ENCODE data around the gene TNFRSF4.

TNFRSF4 gene

DNA sequence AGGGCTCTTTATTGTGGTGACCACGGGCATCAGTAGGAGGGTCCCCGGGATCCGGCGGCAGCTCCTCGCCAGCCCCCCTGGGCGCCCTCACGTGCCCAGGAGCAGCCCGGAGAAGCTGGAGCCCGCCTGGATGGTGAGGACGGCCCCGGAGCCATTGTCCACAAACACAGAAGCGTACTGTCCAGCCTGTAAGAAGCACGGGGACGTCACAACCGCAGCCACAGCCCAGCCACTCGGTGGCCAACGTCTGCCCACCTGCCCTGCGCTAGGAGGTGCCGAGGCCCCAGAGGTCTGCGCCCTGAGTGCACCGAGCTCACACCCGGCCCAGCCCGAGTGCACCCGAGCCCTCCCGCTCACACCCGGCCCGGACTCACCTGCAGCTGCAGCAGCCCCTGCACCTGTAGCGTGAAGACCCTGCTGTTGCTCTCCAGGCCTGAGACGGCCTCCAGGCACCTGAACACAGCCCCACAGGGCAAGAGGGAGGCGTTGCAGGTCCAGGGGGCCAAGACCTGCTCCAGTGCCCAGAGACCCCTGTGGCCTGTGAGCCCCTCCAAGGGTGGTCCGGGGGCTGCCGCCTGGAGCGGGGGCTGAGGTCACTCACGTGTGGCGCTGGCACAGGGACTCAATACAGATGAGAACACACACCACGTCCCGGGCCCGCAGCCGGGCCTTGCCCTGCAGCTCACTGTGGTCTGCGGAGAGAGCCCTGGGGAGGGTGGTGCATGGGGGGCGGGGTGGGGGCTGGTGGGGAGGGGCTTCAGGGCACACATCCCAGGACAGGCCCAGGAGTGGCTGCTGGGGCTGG, 28.7 kb upstream of the TNFRSF4 start:
- no peak overlapping the region for H3K4me3 ChIP-seq (ENCODE audit: low read depth, low read length)
- CTCF ChIA-PET, result interaction anchor here (1.1 kb wide), 1 partner anchor 120 kb away, joined by 5 read pairs; no protein-coding TSS in a partner anchor
- DNase-seq (ENCODE audit: low read depth, low spot score), result no peak
- TF ChIP-seq, protein P1, sequence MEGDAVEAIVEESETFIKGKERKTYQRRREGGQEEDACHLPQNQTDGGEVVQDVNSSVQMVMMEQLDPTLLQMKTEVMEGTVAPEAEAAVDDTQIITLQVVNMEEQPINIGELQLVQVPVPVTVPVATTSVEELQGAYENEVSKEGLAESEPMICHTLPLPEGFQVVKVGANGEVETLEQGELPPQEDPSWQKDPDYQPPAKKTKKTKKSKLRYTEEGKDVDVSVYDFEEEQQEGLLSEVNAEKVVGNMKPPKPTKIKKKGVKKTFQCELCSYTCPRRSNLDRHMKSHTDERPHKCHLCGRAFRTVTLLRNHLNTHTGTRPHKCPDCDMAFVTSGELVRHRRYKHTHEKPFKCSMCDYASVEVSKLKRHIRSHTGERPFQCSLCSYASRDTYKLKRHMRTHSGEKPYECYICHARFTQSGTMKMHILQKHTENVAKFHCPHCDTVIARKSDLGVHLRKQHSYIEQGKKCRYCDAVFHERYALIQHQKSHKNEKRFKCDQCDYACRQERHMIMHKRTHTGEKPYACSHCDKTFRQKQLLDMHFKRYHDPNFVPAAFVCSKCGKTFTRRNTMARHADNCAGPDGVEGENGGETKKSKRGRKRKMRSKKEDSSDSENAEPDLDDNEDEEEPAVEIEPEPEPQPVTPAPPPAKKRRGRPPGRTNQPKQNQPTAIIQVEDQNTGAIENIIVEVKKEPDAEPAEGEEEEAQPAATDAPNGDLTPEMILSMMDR (IDR thresholded peaks at IDR 0.05; ENCODE audit: insufficient read depth, low read length, missing control alignments), result no peak
- POLR2A ChIA-PET, result no interaction called here

DNA sequence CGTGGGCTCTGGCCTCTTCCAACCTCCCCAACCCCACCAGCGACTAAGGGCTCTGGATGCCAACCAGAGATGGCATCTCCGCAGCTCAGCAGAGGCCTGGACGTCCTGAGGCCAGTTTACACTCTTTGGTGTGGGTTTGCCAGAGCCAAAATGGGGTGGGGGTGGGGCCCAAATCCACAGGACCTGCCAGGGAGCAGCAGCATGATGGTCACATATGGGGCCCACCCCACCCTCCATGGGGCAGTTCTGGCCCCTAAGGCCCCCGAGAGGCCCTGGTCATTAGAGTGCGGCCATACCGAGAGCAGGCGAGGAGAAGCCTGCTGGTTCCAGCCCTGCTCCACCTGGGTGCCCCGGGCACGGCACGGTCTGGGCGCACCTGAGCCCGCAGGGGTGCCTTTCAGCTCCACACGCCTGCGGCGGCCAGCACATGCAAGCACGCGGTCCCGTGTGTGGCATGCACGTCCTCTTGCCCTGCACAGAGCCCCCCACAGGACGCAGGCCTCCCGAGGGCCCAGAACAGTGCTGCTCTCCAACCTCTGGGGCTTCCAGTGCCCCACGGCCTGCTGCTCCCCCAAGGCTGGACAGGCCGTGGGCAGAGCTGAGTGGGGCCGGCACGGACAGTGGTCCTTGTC, 27.8 kb upstream of the TNFRSF4 start:
- TF ChIP-seq, protein P1 (IDR thresholded peaks at IDR 0.05; ENCODE audit: insufficient read depth, low read length, missing control alignments), result no peak
- no peak overlapping the region for H3K4me3 ChIP-seq (ENCODE audit: low read depth, low read length)
- POLR2A ChIA-PET, result interaction anchor here (0.6 kb wide), 3 partner anchors 11 to 95 kb away, joined by 3 to 5 read pairs (median 4); no protein-coding TSS in a partner anchor
- no peak for DNase-seq (ENCODE audit: low read depth, low spot score)
- CTCF ChIA-PET, result interaction anchor here (0.6 to 1.1 kb wide), 2 partner anchors 9 to 119 kb away, joined by 3 to 5 read pairs; no protein-coding TSS in a partner anchor

DNA sequence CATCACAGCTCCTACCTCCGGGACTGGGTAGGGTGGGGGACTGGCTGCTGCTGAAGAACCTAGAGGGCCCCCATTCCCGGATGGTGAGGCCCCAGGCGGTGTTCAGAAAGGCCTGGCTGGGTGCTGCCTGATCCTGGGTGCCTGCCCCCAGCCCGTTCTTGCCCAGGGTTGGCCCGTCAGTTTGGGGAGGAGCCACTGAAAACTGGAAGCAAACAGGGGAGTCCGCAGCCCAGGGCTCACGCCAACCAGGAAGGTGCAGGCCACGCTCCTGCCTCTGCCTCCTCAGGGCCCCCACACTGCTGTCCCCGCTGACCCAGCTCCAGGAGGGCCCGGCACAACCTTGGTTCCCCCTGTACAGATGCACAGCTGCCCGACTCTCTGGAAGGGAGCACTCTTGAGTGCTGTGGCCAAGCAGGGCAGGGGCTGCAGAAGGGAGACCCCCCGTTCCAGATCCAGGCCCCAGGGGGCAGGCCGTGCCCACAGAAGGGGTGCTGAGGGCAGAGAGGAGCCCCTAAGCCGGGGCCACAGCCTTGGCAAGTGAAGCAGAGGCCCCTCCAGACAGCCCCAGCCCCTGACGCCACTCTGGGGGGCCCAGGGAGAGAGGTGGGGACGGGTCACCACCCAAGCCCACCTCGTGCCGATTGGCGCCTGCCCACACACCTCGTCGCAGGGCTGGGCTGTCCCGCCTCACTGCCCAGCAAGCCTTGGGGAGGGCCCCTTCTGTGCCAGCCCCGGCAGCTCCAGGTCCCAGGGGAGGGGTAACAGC, 27.1 kb upstream of the TNFRSF4 start:
- TF ChIP-seq, protein P1 (IDR thresholded peaks at IDR 0.05; ENCODE audit: insufficient read depth, low read length, missing control alignments), result no peak
- POLR2A ChIA-PET, result interaction anchor here (0.6 kb wide), 3 partner anchors 10 to 94 kb away, joined by 3 to 5 read pairs (median 4); no protein-coding TSS in a partner anchor
- DNase-seq (ENCODE audit: low read depth, low spot score), result no peak
- no peak overlapping the region for H3K4me3 ChIP-seq (ENCODE audit: low read depth, low read length)
- CTCF ChIA-PET, result interaction anchor here (0.6 kb wide), 1 partner anchor 9 kb away, joined by 3 read pairs; no protein-coding TSS in a partner anchor

DNA sequence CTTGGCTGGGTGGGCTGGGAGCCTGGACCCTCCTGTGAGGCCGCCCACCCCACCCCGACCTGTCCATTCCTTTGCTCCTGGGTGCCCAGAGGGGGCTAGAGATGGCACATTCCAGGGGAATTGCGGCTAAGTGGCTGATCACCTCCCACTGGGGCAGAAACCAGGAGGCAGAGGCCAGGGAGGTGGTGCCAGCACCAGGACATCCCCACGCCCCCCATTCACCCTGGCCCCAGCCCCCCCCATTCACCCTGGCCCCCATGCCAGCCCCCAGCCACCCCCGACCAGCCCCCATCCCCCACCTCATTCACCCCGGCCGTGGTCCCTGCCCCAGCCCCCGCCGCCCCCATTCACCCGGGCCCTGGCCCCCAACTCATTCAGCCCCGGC, 26.4 kb upstream of the TNFRSF4 start:
- POLR2A ChIA-PET, result no interaction called here
- TF ChIP-seq, protein P1 (IDR thresholded peaks at IDR 0.05; ENCODE audit: insufficient read depth, low read length, missing control alignments), result no peak
- CTCF ChIA-PET, result interaction anchor here (2.0 kb wide), 1 partner anchor 120 kb away, joined by 6 read pairs; no protein-coding TSS in a partner anchor
- H3K4me3 ChIP-seq (ENCODE audit: low read depth, low read length), result no peak overlapping the region
- DNase-seq (ENCODE audit: low read depth, low spot score), result no peak

DNA sequence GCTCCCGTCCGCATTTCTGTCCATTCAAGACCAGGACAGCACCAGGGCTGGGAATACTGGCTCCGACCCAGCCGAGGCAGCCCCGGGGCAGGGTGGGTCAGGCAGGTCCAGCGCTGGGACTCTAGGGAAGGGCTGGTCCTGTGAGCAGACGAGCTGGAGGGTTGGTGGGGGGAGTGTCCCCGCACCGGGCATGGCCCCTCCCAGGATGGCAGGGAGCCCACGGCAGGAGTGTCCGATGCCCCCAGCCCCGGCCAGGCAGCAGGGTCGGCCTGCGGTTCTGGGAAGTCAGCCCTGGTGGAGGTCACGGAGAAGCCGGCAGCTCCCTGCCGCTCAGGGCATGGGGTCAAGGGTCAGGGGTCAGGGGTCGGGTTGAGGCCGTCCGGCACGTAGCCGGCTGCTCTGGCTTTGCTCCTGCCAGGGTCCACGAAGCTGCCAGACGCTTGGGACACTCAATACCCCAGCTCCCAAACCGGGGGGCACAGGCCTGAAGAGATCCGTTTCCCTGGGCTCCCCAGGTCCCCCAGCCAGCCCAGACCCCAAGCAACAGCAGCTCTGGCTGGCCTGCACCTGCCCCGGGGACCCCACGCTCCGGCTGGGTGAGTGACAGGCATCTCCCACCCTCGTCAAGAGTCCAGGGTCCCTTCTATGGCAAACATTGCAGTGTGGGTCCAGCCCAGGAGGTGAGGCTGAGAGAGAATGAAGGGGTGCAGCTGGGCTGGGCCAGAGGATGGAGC, 25.8 kb upstream of the TNFRSF4 start:
- POLR2A ChIA-PET, result interaction anchor here (0.7 kb wide), 1 partner anchor 31 kb away, joined by 3 read pairs; no protein-coding TSS in a partner anchor
- TF ChIP-seq, protein P1 (IDR thresholded peaks at IDR 0.05; ENCODE audit: insufficient read depth, low read length, missing control alignments), result no peak
- no peak for DNase-seq (ENCODE audit: low read depth, low spot score)
- no peak overlapping the region for H3K4me3 ChIP-seq (ENCODE audit: low read depth, low read length)
- CTCF ChIA-PET, result interaction anchor here (1.0 to 2.0 kb wide), 3 partner anchors 117 to 178 kb away, joined by 4 to 6 read pairs (median 5); no protein-coding TSS in a partner anchor
